ENCODE data around the gene CXCL8.

GRCh38 chr4:73750730-73751129 lies 10.4 kb downstream of the CXCL8 start:
- no peak for TF ChIP-seq CTCF (conservative IDR thresholded peaks at IDR 0.05; ENCODE audit: low read depth, low read length)
- no peak for TF ChIP-seq EZH2phosphoT487 (IDR thresholded peaks at IDR 0.05; ENCODE audit: borderline replicate concordance, low read length)
- TF ChIP-seq EZH2 (IDR thresholded peaks at IDR 0.05; ENCODE audit: low read length, unreplicated experiment) = no peak
